ENCODE data around the gene NDUFAF8. TPM values are rescaled to one million over a fixed set of nuclear protein-coding genes. Genes with fewer than 3 reads are reported as not detected.
A peak's percentile ranks its signal among the peaks of the same experiment; 100 is the strongest.

NDUFAF8 gene, protein sequence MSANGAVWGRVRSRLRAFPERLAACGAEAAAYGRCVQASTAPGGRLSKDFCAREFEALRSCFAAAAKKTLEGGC
- total RNA-seq: 58.0 TPM
- long read RNA-seq, transcript NDUFAF8-201 (3 exons, 615 nt): major isoform, 22 of 24 reads
- long read RNA-seq, partial matches to known transcripts: 0 of 24 reads
- long read RNA-seq, other reads (novel, unspliced or antisense): 1 of 24 reads

DNA sequence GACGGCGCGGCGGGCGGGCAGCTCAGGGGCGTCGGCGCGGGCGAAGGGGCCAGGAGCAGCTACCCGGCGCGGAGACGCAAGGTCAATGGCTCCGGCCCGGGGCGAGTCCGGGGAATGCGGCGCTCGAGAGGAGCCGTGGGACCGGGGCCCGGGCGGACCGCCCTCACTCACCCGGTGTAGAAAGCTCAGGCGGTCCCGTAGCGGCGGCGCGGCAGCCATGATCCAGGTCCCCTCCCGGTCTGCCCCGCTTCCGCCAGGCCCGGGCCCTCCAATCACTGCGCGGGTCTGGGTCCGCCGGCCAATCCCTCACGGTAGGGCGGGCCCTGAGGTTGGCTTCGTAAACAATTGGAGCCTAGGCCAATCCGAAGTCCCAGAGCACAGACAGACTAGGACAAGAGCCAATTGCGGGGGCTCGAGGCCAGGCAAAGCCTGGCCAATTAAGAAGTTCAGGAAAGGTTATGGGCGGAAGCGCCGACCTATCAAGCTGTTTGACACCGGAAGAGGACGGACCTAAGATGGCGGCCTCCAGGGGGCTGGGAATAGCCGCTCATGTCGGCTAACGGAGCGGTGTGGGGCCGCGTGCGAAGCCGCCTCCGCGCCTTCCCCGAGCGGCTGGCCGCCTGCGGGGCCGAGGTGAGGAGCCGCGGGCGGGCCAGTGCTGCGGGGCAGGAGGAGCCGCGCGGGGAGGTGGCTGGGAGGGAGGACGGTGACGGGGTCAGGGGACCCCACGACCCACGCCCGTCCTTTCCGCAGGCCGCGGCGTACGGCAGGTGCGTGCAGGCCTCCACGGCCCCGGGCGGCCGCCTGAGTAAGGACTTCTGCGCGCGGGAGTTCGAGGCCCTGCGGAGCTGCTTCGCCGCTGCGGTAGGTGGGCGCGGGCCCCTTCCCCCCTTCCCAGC lies at the start of gene NDUFAF8, which contains the start of gene TEPSIN:
Gene NDUFAF8 (plus strand): TSS at position 504 of the 899 bp plus-strand sequence. CDS start 46 bp downstream, at position 550.
Gene TEPSIN (minus strand): TSS at position 241 of the 899 bp plus-strand sequence. CDS start 22 bp downstream, at position 219.
- peak; percentile 98 for DNase-seq (ENCODE audit: missing footprints)
- intact Hi-C loops (cut with DNase I): loop anchor here (5.0 kb wide), 1 partner anchor 207 kb away; no protein-coding TSS in a partner anchor
- ATAC-seq: peak; percentile 98

DNA sequence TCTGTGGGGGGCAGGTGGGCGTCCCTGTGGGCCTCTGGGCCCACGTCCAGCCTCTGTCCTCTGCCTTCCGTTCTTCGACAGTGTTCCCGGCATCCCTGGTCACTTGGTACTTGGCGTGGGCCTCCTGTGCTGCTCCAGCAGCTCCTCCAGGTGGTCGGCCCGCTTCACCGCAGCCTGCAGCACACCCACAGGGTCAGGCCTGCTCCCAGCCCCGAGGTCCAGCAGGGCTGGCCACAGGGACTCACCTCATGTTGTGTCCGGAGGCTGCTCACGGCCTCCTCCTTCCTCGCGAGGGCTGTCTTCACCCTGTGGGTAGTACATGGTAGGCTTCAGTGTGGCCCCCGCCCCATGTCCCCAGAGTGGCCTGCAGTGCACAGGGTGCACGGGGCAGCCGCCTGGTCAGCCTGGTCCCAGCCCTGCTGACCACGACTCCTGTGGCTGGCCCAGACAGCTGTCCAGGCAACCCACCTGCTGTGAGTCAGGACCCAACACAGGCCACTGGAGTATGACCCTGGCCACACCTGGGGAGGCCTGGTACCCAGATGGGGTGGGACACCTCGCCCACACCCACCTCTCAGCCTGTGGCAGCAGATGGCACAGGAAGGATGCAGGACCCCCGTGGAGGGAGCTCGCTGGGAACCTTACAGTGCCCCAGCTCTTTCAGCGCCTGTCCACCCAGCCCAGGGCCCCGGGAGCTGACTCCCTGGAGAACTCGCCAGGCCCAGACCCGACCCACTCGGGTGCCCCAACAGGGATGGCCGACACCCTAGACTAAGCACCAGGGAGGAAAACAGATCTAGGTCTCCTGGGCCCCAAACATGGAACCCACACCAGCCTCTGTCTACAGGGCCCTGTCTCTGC lies 49.2 kb upstream of the NDUFAF8 start:
- no peak for ATAC-seq
- intact Hi-C loops (cut with DNase I): no loop called here
- no peak for DNase-seq (ENCODE audit: missing footprints)

DNA sequence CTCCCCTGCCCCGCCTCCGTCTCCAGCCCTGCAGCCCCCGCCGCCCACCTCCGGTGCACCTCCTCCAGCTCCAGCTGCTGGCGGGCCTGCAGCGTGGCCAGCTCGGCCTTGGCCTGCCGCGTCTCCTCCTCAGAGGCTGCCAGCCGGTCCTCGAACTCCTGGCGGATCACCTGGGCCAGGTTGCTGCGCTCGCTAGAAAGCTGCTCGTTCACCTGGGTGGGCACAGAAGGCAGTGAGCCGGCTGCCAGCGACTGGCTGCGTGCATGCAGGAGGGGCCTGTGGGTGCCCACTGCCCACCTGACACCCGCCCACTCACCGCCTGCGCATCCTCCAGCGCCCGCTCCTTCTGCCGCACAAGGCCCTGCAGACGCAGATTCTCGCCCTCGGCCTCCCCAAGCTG lies 48.5 kb upstream of the NDUFAF8 start:
- intact Hi-C loops (cut with DNase I): no loop called here
- ATAC-seq: no peak
- DNase-seq (ENCODE audit: missing footprints): no peak

DNA sequence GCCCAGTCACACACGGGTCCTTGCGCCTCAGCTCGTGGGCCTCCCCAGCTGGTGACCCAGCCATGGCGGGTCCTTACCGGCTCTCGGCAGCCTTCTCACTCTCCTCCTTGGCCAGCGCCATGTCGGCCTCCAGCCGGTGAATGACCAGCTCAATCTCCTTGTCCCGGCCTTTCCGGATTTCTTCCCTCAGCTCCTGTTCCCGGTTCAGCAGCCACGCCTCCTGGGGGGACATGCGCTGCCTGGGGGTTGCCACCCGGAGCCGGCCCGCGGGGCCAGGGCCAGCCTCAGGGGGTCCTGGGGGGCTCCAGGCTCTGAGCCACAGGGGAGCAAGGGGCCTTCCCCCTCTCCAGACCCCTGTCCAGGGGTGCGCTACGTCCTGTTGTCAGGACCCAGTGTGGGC lies 48.0 kb upstream of the NDUFAF8 start:
- intact Hi-C loops (cut with DNase I): no loop called here
- no peak for ATAC-seq
- no peak for DNase-seq (ENCODE audit: missing footprints)

DNA sequence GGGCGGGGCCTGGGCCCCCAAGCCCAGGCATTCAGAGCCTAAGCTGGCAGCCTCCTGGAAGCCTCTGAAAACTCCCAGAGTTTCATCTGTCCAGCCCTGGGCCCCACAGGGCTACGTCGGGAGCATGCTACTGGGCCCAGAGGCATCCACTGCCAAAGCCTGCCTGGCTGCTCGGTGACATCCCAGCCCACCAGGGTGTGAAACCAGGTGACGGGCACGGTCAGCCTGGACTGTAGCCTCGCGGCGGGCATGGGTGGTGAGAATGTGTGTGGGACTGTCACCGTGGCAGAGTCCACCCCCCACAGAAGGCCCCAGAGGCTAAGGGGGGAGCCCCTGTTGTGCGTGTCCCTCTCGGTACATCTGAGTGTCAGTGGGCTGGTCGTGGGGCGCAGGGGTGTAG lies 47.5 kb upstream of the NDUFAF8 start:
- intact Hi-C loops (cut with DNase I): no loop called here
- ATAC-seq: no peak
- DNase-seq (ENCODE audit: missing footprints): no peak

DNA sequence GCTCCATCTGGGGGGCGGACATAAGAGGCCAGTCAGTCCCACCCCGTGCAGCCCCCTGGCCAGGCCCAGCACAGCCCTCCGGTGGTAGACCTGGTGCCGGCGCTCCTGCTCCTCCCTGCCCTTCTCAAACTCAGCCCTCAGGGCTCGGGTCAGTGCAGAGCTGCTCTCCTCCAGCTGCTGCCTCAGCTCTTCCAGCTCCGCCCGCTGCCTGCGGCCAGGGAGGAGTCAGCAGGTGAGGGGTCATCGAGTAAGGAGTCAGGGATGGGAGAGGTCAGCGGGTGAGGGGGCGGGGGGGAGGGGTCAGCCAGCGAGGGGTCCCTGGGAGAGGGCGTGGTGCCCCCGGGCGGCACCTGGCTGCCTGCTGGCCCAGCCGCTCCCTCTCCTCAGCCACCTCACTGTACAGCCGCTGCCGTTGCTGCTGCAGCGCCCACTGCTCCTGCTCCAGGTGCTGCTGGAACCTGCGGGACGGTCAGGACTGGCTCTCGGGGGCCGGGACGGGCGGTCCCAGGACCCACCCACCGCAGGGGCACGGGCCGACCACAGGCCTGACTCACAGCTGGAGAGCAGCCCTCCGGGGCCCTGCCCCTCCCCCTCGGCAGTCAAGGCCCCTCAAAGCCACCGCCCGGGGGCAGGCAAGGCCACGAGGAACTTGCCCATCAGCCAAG lies 46.6 kb upstream of the NDUFAF8 start:
- ATAC-seq: no peak
- DNase-seq (ENCODE audit: missing footprints): no peak
- intact Hi-C loops (cut with DNase I): no loop called here

DNA sequence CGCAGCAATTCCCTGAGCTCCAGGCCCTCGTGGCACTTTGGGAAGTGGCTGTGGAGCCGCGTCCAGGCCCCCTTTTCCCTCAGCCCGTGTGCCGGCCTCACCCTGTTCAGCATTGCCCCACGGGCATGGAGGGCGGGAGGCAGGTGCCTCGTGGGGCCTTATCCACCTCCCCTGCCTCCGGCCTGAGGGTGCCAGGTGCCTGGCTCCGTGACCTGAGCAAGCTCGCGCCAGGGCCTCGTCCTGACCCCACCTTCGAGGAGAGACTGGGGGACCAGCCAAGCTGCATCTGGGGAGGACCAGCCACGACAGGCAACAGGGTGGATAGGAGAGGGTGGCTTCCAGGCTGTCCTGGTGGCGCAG lies 46.1 kb upstream of the NDUFAF8 start:
- ATAC-seq: no peak
- no peak for DNase-seq (ENCODE audit: missing footprints)
- intact Hi-C loops (cut with DNase I): no loop called here

DNA sequence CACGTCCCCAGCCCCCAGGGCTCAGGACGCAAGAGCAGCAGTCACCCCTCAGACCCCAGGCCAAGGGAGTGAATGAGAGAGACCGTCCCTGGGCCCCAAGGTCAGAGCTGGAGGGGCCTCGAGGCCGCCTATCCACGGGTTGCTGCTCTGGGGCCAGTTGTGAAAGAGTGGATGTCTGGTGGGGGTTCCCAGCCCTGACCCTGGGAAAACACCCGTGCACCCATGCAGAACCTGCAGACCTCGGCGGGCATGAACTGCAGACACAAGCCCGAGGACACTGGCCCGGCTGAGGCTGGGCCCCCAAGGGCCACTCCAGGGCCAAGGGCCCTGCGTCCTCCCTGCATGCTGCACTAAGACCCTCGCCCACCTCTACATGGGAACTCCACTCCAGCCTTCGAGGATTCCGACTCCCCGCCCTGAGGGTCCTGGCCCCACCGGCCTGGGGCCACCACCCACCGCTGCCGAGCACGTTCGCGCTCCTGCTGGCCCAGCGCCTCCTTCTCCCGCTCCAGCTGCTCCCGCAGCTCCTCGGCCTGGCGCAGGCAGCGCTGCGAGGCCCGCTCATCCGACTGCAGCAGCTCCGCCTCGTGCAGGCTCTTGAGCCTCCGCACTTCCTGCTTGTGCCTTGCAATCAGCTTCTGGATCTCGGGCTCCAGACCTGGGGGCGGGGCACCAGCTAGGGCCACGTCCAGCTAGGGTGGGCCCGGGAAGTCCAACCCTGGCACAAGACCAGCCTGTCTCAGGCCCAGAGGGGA lies 45.5 kb upstream of the NDUFAF8 start:
- no peak for DNase-seq (ENCODE audit: missing footprints)
- intact Hi-C loops (cut with DNase I): no loop called here
- no peak for ATAC-seq

DNA sequence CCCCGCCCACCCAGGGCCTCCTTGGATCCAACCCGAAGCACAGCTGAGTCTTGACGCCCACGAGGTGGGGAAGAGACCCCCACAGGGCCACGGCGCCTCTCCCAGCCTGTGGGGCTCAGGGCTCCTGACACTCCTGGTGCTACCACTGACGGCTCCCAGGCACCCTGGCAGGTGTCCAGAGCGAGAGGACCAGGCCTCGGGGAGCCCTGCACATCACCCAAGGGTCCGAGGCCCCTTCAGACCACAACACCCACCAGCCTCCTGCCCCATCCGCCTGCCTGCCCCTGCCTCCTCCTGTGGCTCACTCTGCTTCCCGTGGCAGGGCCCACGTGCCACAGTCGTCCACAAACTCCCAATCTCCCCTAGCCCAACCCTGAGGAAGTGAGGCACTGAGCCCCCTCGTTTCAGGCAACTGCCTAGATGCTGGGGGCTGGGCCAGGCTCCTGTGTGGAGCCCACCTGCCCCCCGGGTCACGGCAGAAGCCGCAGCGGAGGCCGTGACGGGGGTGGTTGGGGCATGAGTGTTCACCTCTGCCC lies 44.8 kb upstream of the NDUFAF8 start:
- intact Hi-C loops (cut with DNase I): no loop called here
- DNase-seq (ENCODE audit: missing footprints) (no peak), ATAC-seq (no peak)

DNA sequence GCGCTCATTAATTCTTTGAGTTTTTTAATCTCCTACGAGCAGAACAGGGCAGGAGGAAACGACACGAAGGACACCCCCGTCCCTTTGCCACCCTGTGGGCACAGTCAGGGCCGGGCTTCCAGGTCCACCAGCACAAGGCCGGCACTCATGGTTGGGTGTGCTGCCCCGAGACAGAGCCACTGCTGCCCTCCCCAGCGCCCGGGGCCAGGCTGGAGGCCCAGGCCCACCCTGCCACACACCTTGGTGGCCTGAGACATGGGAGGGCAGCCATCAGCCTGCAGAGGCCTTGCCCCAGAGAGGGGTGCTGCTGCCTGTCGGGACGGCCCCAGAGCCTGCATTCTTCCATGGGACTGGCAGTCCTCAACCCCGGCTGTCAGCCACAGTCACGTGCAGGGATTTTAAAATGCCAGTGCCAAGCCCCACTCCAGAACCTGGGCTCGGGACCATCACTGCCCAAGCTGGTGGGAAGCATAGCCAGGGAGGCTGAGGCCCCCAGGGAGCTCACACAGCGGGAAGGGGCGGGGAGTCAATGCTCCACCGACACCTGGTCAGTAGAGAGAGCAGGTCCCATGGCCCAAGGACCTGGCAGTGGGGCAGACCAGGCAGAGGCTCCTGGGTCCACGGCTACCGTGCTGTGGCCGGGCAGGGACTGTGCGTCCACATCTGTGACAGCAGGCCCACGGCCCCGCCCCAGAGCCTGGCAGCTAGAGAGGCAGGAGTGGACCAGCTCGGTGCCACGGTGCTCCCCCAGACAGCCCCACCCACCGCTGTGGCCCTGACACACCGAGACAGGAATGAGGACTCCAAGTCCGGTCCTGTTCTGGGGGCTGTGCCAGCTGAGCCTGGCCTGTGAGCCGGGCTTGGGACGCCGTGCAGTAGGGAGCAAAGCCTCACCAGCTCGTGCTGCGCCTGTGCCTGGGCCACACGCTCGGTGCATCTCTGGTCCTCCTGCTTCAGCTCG lies 43.9 kb upstream of the NDUFAF8 start:
- intact Hi-C loops (cut with DNase I): no loop called here
- DNase-seq (ENCODE audit: missing footprints) (peak; percentile 83), ATAC-seq (peak; percentile 86)

DNA sequence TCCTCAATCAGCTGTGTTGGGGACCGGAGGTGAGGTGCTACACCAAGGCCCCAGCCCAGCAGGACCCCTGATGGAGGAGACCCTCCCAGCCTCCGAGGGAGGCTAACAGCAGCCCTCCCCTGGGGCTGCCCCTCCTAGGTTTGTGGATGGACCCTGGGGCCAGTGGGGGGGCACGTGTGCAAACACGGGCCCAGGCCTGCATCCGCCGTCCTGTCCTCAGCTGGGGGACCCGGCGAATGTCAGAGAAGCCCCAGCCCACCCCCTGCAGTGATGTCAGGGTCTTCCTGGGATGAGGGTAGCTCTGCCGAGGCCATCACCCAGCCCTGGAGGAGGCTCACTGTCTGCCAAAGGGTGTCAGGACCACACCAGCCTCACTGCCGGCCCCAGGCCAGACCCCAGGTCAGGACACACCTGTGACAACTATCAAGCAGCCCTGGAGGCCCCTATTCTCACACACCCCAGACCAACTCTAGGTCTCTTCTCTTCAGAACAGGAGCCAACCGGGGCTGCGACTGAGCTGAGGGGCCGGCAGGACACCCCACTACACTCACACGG lies 43.1 kb upstream of the NDUFAF8 start:
- intact Hi-C loops (cut with DNase I): no loop called here
- DNase-seq (ENCODE audit: missing footprints): no peak
- ATAC-seq: no peak

DNA sequence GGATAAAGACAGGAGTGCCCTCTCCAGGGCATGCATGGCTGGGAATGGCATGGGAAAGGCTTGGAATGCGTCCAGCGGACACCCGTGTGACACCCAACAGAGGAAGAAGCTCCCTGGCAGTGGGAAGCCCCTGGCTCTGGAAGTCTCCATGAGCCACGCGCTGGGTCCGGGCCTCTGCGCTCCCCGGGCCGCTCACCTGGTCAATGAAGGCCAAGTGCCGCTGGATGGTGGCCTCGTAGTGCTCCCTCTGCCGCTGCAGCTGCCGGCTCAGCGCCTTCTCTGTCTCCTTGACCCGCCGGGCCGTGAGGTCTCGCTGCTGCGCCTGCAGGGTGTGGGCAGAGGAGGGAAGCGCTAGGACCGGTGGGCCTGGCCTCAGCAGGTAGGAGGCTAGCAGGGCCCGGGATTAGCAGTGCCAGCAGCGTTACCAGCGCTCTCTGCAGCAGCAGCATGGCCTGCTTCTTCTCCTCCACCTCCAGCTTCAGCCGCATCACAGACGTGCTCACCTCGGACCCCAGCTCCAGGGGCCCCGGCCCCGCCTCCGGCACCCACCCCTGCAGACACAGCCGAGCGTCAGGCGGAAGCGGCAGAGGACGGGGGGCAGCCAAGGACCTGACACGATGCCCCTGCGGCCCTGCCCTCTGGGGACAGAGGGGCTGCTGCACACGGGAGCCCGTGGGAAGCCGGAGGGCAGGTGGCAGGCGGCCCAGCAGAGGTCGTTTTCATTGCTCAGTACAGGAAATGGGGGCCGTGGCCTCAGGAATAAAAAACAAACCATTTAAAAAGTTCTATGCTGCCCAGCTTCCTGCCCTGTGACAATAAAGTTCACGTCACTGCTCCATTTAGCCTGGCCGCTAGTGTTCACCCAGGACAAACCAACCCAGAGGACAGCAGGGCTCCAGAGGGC lies 42.4 kb upstream of the NDUFAF8 start:
- intact Hi-C loops (cut with DNase I): no loop called here
- no peak for DNase-seq (ENCODE audit: missing footprints)
- ATAC-seq: no peak

DNA sequence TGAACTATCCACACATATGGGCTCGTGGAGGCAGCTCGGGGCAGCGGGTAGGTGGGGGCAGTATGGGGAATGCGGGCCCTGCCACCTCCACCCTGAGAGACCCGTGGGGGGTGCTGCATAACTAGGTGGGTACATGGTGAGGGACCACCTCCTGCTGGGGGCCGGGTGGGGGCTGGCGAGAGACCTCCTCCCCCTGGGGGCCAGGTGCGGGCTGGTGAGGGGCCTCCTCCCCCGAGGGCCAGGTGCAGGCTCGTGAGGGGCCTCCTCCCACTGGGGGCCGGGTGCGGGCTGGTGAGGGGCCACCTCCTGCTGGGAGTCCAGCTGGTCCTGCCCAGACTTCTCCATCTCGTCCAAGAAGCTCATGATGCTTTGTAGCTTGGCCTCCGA lies 41.7 kb upstream of the NDUFAF8 start:
- DNase-seq (ENCODE audit: missing footprints): no peak
- intact Hi-C loops (cut with DNase I): no loop called here
- ATAC-seq: no peak

DNA sequence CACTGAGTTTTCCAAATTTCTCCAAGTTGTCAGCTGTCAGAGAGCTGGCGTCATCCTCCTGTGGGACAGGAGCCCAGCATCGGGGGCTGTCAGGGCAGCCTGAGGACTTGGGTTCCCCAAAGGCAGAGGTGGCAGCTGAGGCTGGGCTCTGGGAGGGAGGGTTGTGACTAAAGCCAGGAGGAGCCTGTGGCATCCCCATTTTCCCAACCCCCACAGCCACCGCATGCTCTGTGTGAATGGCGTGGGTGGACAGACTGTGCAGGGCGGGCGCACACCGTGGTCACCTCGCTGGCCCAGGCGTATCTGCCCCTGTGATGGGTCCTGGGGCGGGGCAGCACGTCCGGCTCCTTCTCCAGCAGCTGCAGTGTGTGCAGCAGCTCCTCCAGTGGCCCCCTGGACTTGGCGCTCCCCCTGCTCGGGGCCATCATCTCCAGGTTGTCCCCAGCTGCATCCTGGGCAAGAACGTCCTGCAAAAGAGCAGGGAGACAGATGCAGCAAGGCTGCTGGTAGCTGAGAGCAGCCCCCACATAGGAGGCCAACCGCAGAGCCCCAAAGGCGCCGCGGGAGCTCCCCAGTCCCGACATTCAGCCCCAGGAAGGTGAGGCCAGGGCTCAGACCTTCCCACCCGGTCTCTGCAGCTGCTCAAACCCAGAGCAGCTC lies 41.2 kb upstream of the NDUFAF8 start:
- intact Hi-C loops (cut with DNase I): no loop called here
- no peak for ATAC-seq
- no peak for DNase-seq (ENCODE audit: missing footprints)

DNA sequence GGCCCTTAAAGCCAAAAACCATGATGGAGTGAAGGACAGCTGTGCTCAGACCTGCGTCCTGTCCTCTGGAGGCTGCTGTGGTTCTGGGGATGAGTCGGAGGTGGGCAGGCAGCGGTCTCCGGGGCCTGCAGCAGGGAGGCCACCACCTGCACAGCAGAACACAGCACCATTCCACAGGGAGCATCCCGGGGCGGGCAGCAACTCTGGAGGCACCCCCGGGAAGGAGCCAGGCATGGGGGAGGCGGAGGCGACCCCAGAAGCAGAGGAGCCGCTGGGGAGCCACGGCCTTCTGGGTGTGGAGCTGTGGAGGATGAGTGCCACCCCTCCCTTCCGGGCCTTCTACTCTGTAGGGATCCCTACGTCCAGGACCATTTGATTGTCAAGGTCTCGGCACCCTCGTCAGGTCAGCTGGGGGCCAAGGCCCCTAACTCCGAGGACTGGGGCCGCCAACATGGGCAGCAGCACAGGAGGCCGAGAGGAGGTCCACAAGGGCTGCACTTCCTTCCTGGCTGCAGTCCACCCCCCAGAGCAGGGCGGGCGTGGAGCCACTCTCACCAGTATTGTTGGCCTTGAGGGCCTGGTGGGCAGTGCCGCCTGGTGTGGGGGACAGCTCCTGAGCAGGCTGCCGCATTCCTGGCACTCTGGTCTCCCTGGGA lies 40.2 kb upstream of the NDUFAF8 start:
- intact Hi-C loops (cut with DNase I): no loop called here
- DNase-seq (ENCODE audit: missing footprints): no peak
- no peak for ATAC-seq

All from Right ventricle myocardium inferior (tissue), 1 donor.